Measurements from ENCODE around the gene CRTAC1. TPM values are rescaled to one million over a fixed set of nuclear protein-coding genes. Genes with fewer than 3 reads are reported as not detected.

Gene CRTAC1
- polyA plus RNA-seq, 1 of the 3 experiments (the other 2 are of a cell fraction) = 0.05 TPM

DNA sequence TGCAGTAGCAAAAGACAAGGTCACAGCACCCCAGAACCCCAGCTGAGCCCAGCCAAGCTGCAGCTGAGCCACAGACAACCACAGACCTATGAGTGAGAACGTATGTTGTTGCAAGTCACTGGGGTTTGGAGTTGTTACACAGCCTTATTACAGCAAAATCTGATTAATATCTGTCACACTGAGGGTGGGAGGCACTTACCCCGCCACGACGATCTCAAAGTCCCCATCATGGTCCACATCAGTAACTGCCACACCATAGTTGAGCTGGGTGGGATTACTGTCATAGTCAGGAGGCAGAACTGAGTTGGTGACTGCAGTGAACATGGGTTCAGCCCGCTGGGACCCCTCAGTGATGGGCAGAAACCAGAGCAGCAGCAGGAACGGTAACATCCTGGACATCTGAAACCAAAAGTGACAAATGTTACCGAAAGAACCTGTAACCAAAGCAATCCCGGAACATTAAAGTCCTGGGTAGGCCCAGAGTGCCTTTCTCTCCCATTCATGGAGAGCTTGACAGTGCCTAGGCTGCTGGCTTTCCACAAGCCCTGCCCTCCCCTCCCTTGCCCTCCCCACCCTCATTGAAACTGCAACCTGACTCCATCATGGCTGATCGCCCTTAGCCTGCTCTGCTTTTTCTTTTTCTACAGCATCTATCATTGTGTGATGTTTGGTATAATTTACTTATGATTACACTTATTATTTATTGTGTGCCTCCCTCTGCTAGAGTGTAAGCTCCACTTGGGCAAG, 19.3 kb downstream of the CRTAC1 start:
- TF ChIP-seq TAF1 (IDR thresholded peaks at IDR 0.05; ENCODE audit: borderline replicate concordance, low read depth, low read length) = no peak
- TF ChIP-seq YY1 (IDR thresholded peaks at IDR 0.05; ENCODE audit: low read depth) = no peak
- TF ChIP-seq GABPA (IDR thresholded peaks at IDR 0.05; ENCODE audit: low read depth) = no peak
- TF ChIP-seq TEAD4 (IDR thresholded peaks at IDR 0.05; ENCODE audit: borderline replicate concordance, insufficient read depth) = no peak
- no peak for TF ChIP-seq JUND (IDR thresholded peaks at IDR 0.05)
- TF ChIP-seq, protein P1, sequence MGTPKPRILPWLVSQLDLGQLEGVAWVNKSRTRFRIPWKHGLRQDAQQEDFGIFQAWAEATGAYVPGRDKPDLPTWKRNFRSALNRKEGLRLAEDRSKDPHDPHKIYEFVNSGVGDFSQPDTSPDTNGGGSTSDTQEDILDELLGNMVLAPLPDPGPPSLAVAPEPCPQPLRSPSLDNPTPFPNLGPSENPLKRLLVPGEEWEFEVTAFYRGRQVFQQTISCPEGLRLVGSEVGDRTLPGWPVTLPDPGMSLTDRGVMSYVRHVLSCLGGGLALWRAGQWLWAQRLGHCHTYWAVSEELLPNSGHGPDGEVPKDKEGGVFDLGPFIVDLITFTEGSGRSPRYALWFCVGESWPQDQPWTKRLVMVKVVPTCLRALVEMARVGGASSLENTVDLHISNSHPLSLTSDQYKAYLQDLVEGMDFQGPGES (IDR thresholded peaks at IDR 0.05; ENCODE audit: low read depth, low read length) = no peak
- TF ChIP-seq, protein P2, sequence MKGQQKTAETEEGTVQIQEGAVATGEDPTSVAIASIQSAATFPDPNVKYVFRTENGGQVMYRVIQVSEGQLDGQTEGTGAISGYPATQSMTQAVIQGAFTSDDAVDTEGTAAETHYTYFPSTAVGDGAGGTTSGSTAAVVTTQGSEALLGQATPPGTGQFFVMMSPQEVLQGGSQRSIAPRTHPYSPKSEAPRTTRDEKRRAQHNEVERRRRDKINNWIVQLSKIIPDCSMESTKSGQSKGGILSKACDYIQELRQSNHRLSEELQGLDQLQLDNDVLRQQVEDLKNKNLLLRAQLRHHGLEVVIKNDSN (IDR thresholded peaks at IDR 0.05; ENCODE audit: borderline replicate concordance, low read depth) = no peak
- ChIA-PET CTCF (interaction anchor here (1.8 kb wide), 2 partner anchors 30 to 96 kb away, joined by 5 to 7 read pairs; no protein-coding TSS in a partner anchor), POLR2A (no interaction called here)
- Histone ChIP-seq H3K4me3 (ENCODE audit: low read depth in 2 of 2, low read length in 1 of 2) (no peak overlapping the region), H3K9ac (no peak overlapping the region), H3K9me3 (no peaks in the 10 kb centered on the region), H3K27ac (ENCODE audit: low read depth in 2 of 2, low read length in 1 of 2) (no peak overlapping the region), H3K4me1 (ENCODE audit: control insufficient read depth in 1 of 2, insufficient read depth in 2 of 2, low read depth in 1 of 2, low read length in 1 of 2) (peaks cover 0 to 3% of the 10 kb centered on the region in 2 experiments; a peak in 1 of 4 replicates), H3K9me2 (no peaks in the 10 kb centered on the region), H3K79me2 (ENCODE audit: insufficient read depth) (no peaks in the 10 kb centered on the region), H3K36me3 (replicated peaks in 1 of 2; ENCODE audit: control insufficient read depth in 1 of 2, insufficient read depth in 2 of 2, low read length in 1 of 2) (no peaks in the 10 kb centered on the region), H3K4me2 (no peak overlapping the region), H2AFZ (ENCODE audit: low read depth) (no peak overlapping the region), H3K27me3 (ENCODE audit: insufficient read depth) (no peaks in the 10 kb centered on the region), H3F3A (replicated peaks; ENCODE audit: insufficient read depth) (no peaks in the 10 kb centered on the region), H4K20me1 (ENCODE audit: insufficient read depth) (no peaks in the 10 kb centered on the region)
- 34% methylated on average over 9 of the region's 9 CpGs for WGBS (ENCODE audit: low lambda C conversion rate)
- no peak for DNase-seq

DNA sequence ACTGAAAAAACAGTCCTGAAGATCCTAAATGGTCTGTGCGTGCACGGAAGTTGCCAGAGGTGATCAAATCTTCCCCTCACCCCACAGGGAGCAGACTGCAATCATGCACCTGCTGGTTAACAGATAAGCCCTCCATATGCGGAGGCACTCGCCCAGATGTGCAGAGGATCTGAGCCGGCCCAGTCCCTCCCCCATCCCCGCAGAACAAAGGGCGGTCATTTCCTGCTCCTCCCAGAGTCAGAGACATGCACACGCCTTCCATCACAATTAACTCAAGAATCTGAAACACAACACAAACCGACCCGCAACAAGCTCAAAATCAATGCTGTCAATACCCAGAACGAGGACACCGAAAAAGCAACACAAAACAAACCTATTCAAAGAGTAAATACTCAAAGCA, 24.2 kb downstream of the CRTAC1 start:
- Histone ChIP-seq H2AFZ (ENCODE audit: low read depth) (no peak overlapping the region), H3K9me3 (no peaks in the 10 kb centered on the region), H3K27me3 (ENCODE audit: insufficient read depth) (no peaks in the 10 kb centered on the region), H3K36me3 (replicated peaks in 1 of 2; ENCODE audit: control insufficient read depth in 1 of 2, insufficient read depth in 2 of 2, low read length in 1 of 2) (no peaks in the 10 kb centered on the region), H4K20me1 (ENCODE audit: insufficient read depth) (no peaks in the 10 kb centered on the region), H3K4me2 (no peak overlapping the region), H3F3A (replicated peaks; ENCODE audit: insufficient read depth) (no peaks in the 10 kb centered on the region), H3K9me2 (no peaks in the 10 kb centered on the region), H3K4me3 (ENCODE audit: low read depth in 2 of 2, low read length in 1 of 2) (no peak overlapping the region), H3K4me1 (ENCODE audit: control insufficient read depth in 1 of 2, insufficient read depth in 2 of 2, low read depth in 1 of 2, low read length in 1 of 2) (peaks cover 0 to 4% of the 10 kb centered on the region in 2 experiments; a peak in 2 of 4 replicates), H3K27ac (ENCODE audit: low read depth in 2 of 2, low read length in 1 of 2) (no peak overlapping the region), H3K9ac (no peak overlapping the region), H3K79me2 (ENCODE audit: insufficient read depth) (no peaks in the 10 kb centered on the region)
- ChIA-PET POLR2A (no interaction called here), CTCF (interaction anchor here (1.1 to 3.3 kb wide), 5 partner anchors 10 to 91 kb away, joined by 3 to 17 read pairs (median 12); no protein-coding TSS in a partner anchor)
- peak; percentile 55 for DNase-seq
- 28% methylated on average over 12 of the region's 12 CpGs for WGBS (ENCODE audit: low lambda C conversion rate)
- TF ChIP-seq SMC3 (IDR thresholded peaks at IDR 0.05; ENCODE audit: low read depth, low read length) = no peak
- no peak for TF ChIP-seq FOXJ3 (CRISPR knock-in tag; IDR thresholded peaks at IDR 0.05)
- TF ChIP-seq RXRA (IDR thresholded peaks at IDR 0.05; ENCODE audit: borderline replicate concordance, low read depth) = no peak
- no peak for TF ChIP-seq TCF12 (IDR thresholded peaks at IDR 0.05)
- TF ChIP-seq TEAD4 (IDR thresholded peaks at IDR 0.05; ENCODE audit: borderline replicate concordance, insufficient read depth) = no peak
- TF ChIP-seq NFIC (IDR thresholded peaks at IDR 0.05; ENCODE audit: borderline replicate concordance) = no peak
- peak; percentile 22 for TF ChIP-seq CHD2 (IDR thresholded peaks at IDR 0.05; ENCODE audit: low read length, partially characterized antibody)
- TF ChIP-seq SIN3A (IDR thresholded peaks at IDR 0.05; ENCODE audit: borderline replicate concordance, low read depth, low read length) = no peak
- TF ChIP-seq EZH2phosphoT487 (IDR thresholded peaks at IDR 0.05; ENCODE audit: borderline replicate concordance, low read depth) = no peak
- TF ChIP-seq, protein P3, sequence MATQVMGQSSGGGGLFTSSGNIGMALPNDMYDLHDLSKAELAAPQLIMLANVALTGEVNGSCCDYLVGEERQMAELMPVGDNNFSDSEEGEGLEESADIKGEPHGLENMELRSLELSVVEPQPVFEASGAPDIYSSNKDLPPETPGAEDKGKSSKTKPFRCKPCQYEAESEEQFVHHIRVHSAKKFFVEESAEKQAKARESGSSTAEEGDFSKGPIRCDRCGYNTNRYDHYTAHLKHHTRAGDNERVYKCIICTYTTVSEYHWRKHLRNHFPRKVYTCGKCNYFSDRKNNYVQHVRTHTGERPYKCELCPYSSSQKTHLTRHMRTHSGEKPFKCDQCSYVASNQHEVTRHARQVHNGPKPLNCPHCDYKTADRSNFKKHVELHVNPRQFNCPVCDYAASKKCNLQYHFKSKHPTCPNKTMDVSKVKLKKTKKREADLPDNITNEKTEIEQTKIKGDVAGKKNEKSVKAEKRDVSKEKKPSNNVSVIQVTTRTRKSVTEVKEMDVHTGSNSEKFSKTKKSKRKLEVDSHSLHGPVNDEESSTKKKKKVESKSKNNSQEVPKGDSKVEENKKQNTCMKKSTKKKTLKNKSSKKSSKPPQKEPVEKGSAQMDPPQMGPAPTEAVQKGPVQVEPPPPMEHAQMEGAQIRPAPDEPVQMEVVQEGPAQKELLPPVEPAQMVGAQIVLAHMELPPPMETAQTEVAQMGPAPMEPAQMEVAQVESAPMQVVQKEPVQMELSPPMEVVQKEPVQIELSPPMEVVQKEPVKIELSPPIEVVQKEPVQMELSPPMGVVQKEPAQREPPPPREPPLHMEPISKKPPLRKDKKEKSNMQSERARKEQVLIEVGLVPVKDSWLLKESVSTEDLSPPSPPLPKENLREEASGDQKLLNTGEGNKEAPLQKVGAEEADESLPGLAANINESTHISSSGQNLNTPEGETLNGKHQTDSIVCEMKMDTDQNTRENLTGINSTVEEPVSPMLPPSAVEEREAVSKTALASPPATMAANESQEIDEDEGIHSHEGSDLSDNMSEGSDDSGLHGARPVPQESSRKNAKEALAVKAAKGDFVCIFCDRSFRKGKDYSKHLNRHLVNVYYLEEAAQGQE (IDR thresholded peaks at IDR 0.05; ENCODE audit: low read depth, low read length) = no peak
- TF ChIP-seq, protein P4, sequence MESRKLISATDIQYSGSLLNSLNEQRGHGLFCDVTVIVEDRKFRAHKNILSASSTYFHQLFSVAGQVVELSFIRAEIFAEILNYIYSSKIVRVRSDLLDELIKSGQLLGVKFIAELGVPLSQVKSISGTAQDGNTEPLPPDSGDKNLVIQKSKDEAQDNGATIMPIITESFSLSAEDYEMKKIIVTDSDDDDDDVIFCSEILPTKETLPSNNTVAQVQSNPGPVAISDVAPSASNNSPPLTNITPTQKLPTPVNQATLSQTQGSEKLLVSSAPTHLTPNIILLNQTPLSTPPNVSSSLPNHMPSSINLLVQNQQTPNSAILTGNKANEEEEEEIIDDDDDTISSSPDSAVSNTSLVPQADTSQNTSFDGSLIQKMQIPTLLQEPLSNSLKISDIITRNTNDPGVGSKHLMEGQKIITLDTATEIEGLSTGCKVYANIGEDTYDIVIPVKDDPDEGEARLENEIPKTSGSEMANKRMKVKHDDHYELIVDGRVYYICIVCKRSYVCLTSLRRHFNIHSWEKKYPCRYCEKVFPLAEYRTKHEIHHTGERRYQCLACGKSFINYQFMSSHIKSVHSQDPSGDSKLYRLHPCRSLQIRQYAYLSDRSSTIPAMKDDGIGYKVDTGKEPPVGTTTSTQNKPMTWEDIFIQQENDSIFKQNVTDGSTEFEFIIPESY (IDR thresholded peaks at IDR 0.05; ENCODE audit: borderline replicate concordance, low read depth) = no peak
- no peak for TF ChIP-seq RFX5 (IDR thresholded peaks at IDR 0.05; ENCODE audit: low read length)
- no peak for TF ChIP-seq MEF2A (IDR thresholded peaks at IDR 0.05; ENCODE audit: borderline replicate concordance, low read depth)
- no peak for TF ChIP-seq MXI1 (IDR thresholded peaks at IDR 0.05; ENCODE audit: low read depth, low read length)
